LNCaP clone FGC (cell line): ENCODE data around the gene ZBTB47.

Experiments
- DNase-seq: peaks from one replicate; pipeline ENCODE4 v3.0.0-alpha.2; 2011; ENCODE audit warnings: low read depth
- H3K4me3 ChIP-seq: 2 replicates; pipeline ENCODE4 v1.5.1; 2011; ENCODE audit warnings: mild to moderate bottlenecking, low read depth, low read length, control low read depth
- TF ChIP-seq, protein P1 (sequence below): IDR thresholded peaks from 2 replicates; pipeline ENCODE4 v1.5.1; 2012; ENCODE audit warnings: mild to moderate bottlenecking; ENCODE audit not compliant: control insufficient read depth, insufficient read depth; ENCODE audit errors: extremely low read depth

Gene ZBTB47

DNA sequence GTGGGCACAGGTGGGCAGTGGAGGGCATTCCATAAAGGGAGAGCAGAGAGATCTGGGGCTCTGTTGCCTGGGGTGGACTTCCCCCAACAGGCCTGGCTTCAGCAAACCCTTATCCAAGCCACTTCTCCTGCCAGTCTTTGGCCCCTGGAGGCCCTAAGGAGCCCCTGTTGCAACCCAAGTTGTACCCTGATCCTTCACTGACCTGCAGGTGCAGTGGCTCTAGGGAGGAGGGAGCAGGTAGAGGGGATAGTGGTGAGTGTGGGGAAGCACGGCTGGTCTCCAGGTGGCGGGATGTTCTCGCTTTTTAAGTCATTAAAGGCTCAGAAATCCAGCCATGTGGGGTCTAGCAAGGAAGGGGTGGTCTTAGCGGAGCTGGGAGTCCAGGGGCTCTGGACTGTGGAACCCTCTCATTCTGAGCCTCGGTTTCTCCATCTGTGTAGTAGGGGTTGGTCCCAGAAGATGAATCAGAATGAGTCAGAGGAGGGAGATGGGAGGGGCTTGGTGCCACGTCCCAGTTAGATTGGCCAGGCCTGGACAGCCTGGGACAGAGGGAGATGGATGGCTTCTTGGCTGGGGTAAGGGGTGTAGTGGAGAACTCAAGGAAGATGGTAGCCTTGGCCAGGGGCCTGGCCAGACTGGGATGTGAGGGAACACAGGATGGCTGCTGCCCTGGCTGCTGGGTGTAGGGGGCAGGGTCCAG is 2.6 kb downstream of the ZBTB47 start:
- TF ChIP-seq, protein P1, sequence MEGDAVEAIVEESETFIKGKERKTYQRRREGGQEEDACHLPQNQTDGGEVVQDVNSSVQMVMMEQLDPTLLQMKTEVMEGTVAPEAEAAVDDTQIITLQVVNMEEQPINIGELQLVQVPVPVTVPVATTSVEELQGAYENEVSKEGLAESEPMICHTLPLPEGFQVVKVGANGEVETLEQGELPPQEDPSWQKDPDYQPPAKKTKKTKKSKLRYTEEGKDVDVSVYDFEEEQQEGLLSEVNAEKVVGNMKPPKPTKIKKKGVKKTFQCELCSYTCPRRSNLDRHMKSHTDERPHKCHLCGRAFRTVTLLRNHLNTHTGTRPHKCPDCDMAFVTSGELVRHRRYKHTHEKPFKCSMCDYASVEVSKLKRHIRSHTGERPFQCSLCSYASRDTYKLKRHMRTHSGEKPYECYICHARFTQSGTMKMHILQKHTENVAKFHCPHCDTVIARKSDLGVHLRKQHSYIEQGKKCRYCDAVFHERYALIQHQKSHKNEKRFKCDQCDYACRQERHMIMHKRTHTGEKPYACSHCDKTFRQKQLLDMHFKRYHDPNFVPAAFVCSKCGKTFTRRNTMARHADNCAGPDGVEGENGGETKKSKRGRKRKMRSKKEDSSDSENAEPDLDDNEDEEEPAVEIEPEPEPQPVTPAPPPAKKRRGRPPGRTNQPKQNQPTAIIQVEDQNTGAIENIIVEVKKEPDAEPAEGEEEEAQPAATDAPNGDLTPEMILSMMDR: no peak
- no peak overlapping the region for H3K4me3 ChIP-seq
- DNase-seq: no peak

- TF ChIP-seq, protein P1: no peak
- DNase-seq: no peak
- no peak overlapping the region for H3K4me3 ChIP-seq
Measured at GRCh38 chr3:42656680-42657610, 3.4 kb downstream of the ZBTB47 start.

GRCh38 chr3:42657675-42658074 is 4.2 kb downstream of the ZBTB47 start:
- no peak overlapping the region for H3K4me3 ChIP-seq
- no peak for DNase-seq
- TF ChIP-seq, protein P1: no peak

GRCh38 chr3:42658091-42658770 is 4.7 kb downstream of the ZBTB47 start:
- no peak overlapping the region for H3K4me3 ChIP-seq
- no peak for DNase-seq
- TF ChIP-seq, protein P1: no peak

- H3K4me3 ChIP-seq: no peak overlapping the region
- TF ChIP-seq, protein P1: no peak
- DNase-seq: no peak
Measured at GRCh38 chr3:42658771-42659390, 5.4 kb downstream of the ZBTB47 start.

DNA sequence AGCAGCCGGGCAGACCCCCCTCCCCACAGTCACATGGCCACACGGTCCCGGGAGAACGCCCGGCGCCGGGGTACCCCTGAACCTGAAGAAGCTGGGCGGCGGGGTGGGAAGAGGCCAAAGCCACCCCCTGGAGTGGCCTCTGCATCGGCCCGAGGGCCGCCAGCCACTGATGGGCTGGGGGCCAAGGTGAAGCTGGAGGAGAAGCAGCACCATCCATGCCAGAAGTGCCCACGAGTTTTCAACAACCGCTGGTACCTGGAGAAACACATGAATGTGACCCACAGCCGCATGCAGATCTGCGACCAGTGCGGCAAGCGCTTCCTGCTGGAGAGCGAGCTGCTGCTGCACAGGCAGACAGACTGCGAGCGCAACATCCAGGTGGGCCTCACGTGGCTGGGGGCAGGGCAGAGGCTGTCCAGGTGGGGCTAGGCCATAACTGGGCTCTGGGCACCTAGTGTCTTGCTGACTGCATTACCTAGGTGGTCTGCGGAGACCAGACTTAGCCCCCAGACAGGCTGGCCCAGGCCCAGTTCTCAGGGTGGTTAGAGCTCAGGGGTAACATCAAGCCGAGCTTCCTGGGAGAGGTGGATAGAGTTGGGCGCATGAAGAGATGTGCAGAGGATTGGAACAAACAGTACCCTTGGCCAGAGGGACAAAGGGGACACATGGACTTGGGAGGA is 6.1 kb downstream of the ZBTB47 start:
- H3K4me3 ChIP-seq: no peak overlapping the region
- TF ChIP-seq, protein P1: no peak
- DNase-seq: no peak
